ENCODE data around the gene AQP5. TPM values are rescaled to one million over a fixed set of nuclear protein-coding genes. Genes with fewer than 3 reads are reported as not detected.

The AQP5 gene
- under 1 TPM in 1 of 4 donors, not detected in 3; 0.21 TPM for total RNA-seq

DNA sequence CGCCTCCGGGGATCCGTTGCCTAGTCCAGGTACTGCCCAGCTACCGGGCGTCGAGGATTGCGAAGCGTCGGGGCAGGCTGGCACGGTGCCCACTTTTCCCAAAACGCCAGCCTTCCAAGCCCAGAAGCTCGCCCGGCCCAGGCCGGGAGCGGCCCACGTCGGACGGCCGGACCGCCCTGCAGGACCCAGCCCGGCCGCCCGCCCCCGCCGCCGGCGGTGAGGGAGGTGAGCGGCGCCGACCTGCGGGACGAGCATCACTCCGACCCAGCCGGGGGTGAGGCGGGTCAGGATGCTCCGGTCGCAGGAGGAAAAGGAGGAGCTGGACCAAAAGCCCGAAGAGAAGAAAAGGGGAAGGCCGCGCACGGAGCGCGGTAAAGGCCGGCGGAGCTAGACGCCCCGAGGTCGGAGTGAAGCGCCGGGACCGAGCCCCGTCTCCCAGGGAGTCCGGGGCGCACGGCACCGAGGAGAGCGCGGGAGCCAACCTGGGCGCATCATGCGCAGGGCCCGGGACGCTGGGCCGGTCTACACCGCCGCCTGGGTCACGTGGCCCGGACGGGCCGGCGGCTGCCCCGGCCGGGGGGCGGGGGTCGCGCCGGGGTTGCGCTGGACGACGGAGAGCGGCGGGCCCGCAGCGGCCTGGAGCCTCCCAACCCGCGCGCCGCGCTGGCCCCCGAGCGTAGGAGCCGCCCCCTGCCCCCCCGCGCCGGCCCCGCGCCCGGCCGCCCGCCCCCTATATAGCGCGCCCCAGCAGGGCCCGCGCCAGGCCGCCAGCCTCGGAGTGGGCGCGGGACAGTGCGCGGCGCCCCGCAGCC lies at the start of gene AQP5:
Gene AQP5 (plus strand): TSS at position 762 of the 812 bp plus-strand sequence. CDS start 146 bp downstream, outside the sequence.
- Histone ChIP-seq H3K27me3 (peaks cover 0 to 42% of the 10 kb centered on the region in 2 donors), H3K9me3 (no peaks in the 10 kb centered on the region), H3K27ac (peak within 1 kb of the TSS in 1 of 4 donors; percentile 41), H3K4me3 (peak within 1 kb of the TSS in 3 of 4 donors; percentile 11 to 44 (median 26)), H3K4me1 (peaks cover 0 to 31% (median 6%) of the 10 kb centered on the region in 4 donors), H3K36me3 (no peaks in the 10 kb centered on the region)
- DNase-seq (ENCODE audit: low spot score in 2 of 2): no peak
- 8 to 9% methylated on average over 29 to 63 of the region's 111 CpGs for WGBS, 2 donors
- TF ChIP-seq POLR2A (IDR thresholded peaks at IDR 0.05) (no peak), EP300 (IDR thresholded peaks at IDR 0.05) (no peak), CTCF (IDR thresholded peaks at IDR 0.05) (no peak)

DNA sequence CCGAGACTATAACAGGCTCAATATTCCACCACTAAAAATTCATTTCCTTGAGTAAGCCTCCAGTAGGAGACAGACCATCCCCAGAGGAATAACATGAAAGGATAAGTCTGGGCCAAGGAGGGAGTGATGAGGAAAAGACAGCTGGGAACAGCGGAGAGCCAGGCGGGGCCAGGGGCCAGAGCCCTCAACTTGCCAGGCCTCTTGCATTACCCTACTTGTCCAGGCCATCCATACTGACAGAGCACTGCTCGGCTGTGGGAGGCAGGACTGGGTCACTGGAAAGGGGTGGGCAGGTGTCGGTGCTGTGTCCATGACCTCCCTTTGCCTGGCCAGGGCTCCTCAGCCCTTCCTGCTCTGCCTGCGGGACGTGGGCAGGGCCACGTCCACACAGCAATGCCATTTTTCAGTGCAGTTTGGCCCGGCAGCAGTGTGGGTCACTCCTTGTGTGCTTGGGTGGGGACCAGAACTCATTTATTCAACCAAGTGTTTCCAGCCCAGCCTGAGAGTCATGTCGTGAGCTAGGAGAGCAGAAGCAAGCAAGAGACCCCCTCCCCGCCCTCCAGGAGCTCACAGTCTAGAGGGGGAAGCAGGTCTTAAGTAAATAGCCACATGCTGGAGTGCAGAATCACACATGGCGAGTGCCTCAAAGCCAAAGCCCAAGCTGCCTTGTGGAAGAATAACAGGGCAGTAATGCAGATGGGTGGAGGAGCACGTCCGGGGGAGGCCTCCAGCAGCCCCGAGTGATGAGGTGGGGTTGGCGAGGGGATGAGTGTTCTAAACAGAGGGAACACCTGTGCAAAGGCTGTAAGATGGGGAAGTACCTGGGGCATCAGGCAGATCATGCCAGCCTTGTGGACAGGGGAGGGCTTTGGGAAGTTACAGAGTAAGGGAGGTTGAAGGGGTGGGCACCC lies 49.1 kb upstream of the AQP5 start:
- H3K4me1 ChIP-seq: no peaks in the 10 kb centered on the region
- H3K4me3 ChIP-seq: no peak overlapping the region
- WGBS, 2 donors: 74 to 85% methylated on average over 11 to 16 of the region's 16 CpGs
- H3K9me3 ChIP-seq: no peaks in the 10 kb centered on the region
- DNase-seq (ENCODE audit: low spot score in 2 of 2): no peak
- no peaks in the 10 kb centered on the region for H3K27me3 ChIP-seq
- H3K36me3 ChIP-seq: no peaks in the 10 kb centered on the region
- H3K27ac ChIP-seq: no peak overlapping the region
- no peak for TF ChIP-seq CTCF (IDR thresholded peaks at IDR 0.05)
- TF ChIP-seq POLR2A (IDR thresholded peaks at IDR 0.05): no peak
- no peak for TF ChIP-seq EP300 (IDR thresholded peaks at IDR 0.05)

- H3K9me3 ChIP-seq: no peaks in the 10 kb centered on the region
- no peaks in the 10 kb centered on the region for H3K36me3 ChIP-seq
- TF ChIP-seq EP300 (IDR thresholded peaks at IDR 0.05) (no peak), CTCF (IDR thresholded peaks at IDR 0.05) (no peak), POLR2A (IDR thresholded peaks at IDR 0.05) (no peak)
- WGBS, 2 donors: 80 to 81% methylated on average over 8 of the region's 8 CpGs
- H3K4me1 ChIP-seq: no peaks in the 10 kb centered on the region
- DNase-seq (ENCODE audit: low spot score in 2 of 2): no peak
- H3K27me3 ChIP-seq: no peaks in the 10 kb centered on the region
- no peak overlapping the region for H3K4me3 ChIP-seq
- no peak overlapping the region for H3K27ac ChIP-seq
Measured at GRCh38 chr12:49916129-49916919, 45.3 kb upstream of the AQP5 start.

GRCh38 chr12:49917166-49917787 lies 44.4 kb upstream of the AQP5 start:
- TF ChIP-seq POLR2A (IDR thresholded peaks at IDR 0.05) (no peak), EP300 (IDR thresholded peaks at IDR 0.05) (no peak), CTCF (IDR thresholded peaks at IDR 0.05) (no peak)
- Histone ChIP-seq H3K9me3 (no peaks in the 10 kb centered on the region), H3K4me1 (peaks cover 0 to 4% (median 0%) of the 10 kb centered on the region in 4 donors), H3K27me3 (no peaks in the 10 kb centered on the region), H3K4me3 (no peak overlapping the region), H3K27ac (no peak overlapping the region), H3K36me3 (no peaks in the 10 kb centered on the region)
- WGBS, 2 donors: 69 to 70% methylated on average over 12 of the region's 12 CpGs
- no peak for DNase-seq (ENCODE audit: low spot score in 2 of 2)
